HL-60 (cell line): ENCODE results near the gene DAP.

Experiments
- DNase-seq, 2 experiments: peaks; one replicate each; pipeline ENCODE4 v3.0.0-alpha.2; 2010 to 2020; ENCODE audit warnings: low read depth in 1 of 2, low spot score in 1 of 2
- H3K27ac ChIP-seq: fragments of 250-450 bp; sonication (Bioruptor Pico); replicated peaks from 2 replicates; pipeline ENCODE4 v1.5.1; 2020; ENCODE audit warnings: mild to moderate bottlenecking, moderate library complexity
- H3K27me3 ChIP-seq: fragments of 250-450 bp; sonication (Bioruptor Pico); 2 replicates; pipeline ENCODE4 v1.5.1; 2021; ENCODE audit warnings: mild to moderate bottlenecking, moderate library complexity; ENCODE audit not compliant: insufficient read depth, poor library complexity, severe bottlenecking
- H3K4me3 ChIP-seq: replicated peaks from 2 replicates; pipeline ENCODE4 v1.5.1; 2011; ENCODE audit warnings: mild to moderate bottlenecking, control low read depth, low read length; ENCODE audit not compliant: insufficient read depth
- GABPA ChIP-seq: IDR thresholded peaks from 2 replicates; pipeline ENCODE4 v1.6.1; 2012; ENCODE audit warnings: low read depth
- POLR2AphosphoS5 ChIP-seq: IDR thresholded peaks from 2 replicates; pipeline ENCODE4 v1.6.1; 2012; ENCODE audit warnings: low read depth
- SPI1 ChIP-seq: IDR thresholded peaks from 2 replicates; pipeline ENCODE4 v1.6.1; 2012; ENCODE audit warnings: low read depth, mild to moderate bottlenecking, borderline replicate concordance
- TF ChIP-seq, protein P1 (sequence below): IDR thresholded peaks from 2 replicates; pipeline ENCODE4 v1.6.1; 2012; ENCODE audit warnings: low read depth; ENCODE audit not compliant: insufficient replicate concordance
- TF ChIP-seq, protein P2 (sequence below): IDR thresholded peaks from one replicate; pipeline ENCODE4 v1.5.1; 2011; ENCODE audit warnings: low read length, control low read depth, inconsistent platforms; ENCODE audit not compliant: insufficient read depth

DAP gene

DNA sequence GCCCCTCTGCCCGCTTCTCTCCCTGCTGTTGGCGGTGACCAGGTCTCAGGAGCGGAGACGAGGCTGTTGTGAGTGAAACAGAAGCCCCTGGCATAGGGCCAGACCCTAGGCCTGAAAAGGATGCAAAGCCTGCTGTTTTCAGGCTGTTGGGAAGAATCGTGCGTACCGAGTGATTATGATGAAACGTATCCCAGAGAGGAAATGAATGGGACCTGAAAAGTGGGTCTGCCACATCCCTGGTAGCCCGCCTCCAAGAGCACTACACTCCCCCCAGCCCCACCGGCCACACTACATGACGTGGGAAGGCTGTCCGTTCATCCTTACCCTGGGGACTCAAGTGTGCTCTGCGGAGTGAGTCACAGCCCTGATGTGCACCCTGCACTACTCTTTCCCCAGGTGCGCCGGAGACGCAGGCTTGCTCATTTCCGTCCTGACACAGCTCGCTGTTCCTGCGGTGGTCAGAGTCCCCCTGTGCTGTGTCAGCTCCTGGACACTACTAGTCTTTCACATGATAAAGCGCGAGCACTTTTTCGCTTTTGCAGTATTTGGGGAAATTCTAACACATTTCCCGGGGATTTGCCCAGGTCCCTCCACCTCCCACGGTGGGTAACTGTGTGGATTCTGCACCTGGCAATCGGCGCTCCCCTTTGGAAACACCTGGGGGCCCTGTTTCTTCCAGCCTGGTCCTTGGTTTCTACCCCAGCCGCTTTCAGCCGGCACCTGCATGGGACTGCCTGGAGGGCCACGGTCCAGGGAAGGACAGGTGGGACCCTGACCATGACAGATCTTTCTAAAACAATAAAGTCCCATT is 105.7 kb downstream of the DAP start:
- H3K27me3 ChIP-seq = no peaks in the 10 kb centered on the region
- TF ChIP-seq, protein P1, sequence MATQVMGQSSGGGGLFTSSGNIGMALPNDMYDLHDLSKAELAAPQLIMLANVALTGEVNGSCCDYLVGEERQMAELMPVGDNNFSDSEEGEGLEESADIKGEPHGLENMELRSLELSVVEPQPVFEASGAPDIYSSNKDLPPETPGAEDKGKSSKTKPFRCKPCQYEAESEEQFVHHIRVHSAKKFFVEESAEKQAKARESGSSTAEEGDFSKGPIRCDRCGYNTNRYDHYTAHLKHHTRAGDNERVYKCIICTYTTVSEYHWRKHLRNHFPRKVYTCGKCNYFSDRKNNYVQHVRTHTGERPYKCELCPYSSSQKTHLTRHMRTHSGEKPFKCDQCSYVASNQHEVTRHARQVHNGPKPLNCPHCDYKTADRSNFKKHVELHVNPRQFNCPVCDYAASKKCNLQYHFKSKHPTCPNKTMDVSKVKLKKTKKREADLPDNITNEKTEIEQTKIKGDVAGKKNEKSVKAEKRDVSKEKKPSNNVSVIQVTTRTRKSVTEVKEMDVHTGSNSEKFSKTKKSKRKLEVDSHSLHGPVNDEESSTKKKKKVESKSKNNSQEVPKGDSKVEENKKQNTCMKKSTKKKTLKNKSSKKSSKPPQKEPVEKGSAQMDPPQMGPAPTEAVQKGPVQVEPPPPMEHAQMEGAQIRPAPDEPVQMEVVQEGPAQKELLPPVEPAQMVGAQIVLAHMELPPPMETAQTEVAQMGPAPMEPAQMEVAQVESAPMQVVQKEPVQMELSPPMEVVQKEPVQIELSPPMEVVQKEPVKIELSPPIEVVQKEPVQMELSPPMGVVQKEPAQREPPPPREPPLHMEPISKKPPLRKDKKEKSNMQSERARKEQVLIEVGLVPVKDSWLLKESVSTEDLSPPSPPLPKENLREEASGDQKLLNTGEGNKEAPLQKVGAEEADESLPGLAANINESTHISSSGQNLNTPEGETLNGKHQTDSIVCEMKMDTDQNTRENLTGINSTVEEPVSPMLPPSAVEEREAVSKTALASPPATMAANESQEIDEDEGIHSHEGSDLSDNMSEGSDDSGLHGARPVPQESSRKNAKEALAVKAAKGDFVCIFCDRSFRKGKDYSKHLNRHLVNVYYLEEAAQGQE = no peak
- TF ChIP-seq POLR2AphosphoS5 = 0 out of 2 replicates have a peak, but pooled peaks have one; percentile 40
- no peak for DNase-seq
- no peak overlapping the region for H3K4me3 ChIP-seq
- no peak overlapping the region for H3K27ac ChIP-seq

DNA sequence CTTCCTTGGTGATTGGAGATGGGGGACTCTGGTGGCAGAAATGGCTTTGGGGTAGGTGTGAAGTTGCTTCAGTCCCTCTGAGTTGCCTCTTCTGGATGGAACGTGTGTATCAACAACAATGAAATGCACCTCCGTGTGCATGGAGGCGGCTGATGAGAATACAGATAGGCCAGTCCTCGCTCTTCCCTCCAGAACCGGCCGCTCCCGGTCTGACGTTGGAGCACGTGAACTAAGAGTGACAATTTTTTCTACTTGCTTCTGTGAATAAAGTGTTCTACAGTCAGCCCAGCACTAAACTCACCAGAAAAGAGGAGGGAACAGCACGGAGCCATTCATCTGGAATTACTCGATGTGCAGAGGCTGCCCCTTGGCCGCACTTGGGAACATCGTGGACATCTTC is 106.5 kb downstream of the DAP start:
- no peak overlapping the region for H3K4me3 ChIP-seq
- TF ChIP-seq, protein P1 = no peak
- TF ChIP-seq, protein P2, sequence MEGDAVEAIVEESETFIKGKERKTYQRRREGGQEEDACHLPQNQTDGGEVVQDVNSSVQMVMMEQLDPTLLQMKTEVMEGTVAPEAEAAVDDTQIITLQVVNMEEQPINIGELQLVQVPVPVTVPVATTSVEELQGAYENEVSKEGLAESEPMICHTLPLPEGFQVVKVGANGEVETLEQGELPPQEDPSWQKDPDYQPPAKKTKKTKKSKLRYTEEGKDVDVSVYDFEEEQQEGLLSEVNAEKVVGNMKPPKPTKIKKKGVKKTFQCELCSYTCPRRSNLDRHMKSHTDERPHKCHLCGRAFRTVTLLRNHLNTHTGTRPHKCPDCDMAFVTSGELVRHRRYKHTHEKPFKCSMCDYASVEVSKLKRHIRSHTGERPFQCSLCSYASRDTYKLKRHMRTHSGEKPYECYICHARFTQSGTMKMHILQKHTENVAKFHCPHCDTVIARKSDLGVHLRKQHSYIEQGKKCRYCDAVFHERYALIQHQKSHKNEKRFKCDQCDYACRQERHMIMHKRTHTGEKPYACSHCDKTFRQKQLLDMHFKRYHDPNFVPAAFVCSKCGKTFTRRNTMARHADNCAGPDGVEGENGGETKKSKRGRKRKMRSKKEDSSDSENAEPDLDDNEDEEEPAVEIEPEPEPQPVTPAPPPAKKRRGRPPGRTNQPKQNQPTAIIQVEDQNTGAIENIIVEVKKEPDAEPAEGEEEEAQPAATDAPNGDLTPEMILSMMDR = no peak
- no peak for TF ChIP-seq GABPA
- no peak for TF ChIP-seq POLR2AphosphoS5
- TF ChIP-seq SPI1 = no peak
- H3K27me3 ChIP-seq = no peaks in the 10 kb centered on the region
- no peak for DNase-seq
- H3K27ac ChIP-seq = no peak overlapping the region

DNA sequence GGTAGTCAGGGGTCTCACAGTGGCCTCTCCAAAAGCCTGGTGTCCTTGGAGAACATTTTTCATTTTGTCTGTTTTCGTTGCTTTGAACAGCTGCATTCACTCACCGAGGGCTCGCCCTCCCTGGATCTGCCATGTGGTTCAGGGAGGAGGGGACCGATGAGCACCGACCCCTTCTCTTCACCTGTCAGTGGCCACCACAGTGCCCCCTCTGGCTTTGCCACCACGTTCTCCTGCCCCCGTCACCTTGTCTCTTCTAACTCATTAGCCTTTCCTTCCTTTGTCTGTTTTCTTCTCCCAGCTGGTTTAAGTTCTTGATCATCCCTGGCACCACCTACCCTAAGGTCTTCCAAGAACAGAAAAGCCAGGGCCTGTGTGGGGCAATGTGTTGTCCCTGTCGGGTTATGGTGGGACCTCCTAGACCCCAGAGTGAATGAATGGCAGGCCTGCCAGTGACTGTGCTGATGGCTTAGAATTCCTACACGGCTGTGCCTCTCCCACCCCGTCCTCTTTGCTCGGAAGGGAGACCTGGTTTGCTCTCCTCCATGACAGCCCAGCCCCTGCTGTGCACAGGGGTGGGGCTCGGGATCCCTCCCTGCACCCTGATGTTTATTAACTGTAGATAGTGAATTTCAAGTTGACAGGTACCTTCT is 107.2 kb downstream of the DAP start:
- Histone ChIP-seq H3K4me3 (no peak overlapping the region), H3K27me3 (no peaks in the 10 kb centered on the region), H3K27ac (no peak overlapping the region)
- DNase-seq = no peak
- TF ChIP-seq POLR2AphosphoS5 (no peak), GABPA (no peak)
- TF ChIP-seq, protein P2 = no peak
- TF ChIP-seq, protein P1 = no peak
